GM18526 (cell line): Measurements from ENCODE around the gene SDHAF2.

Experiments used
- POLR2A ChIP-seq: IDR thresholded peaks from 3 replicates; pipeline ENCODE4 v1.6.1; 2011; ENCODE audit not compliant: insufficient read length; ENCODE audit errors: extremely low read depth

The SDHAF2 gene

DNA sequence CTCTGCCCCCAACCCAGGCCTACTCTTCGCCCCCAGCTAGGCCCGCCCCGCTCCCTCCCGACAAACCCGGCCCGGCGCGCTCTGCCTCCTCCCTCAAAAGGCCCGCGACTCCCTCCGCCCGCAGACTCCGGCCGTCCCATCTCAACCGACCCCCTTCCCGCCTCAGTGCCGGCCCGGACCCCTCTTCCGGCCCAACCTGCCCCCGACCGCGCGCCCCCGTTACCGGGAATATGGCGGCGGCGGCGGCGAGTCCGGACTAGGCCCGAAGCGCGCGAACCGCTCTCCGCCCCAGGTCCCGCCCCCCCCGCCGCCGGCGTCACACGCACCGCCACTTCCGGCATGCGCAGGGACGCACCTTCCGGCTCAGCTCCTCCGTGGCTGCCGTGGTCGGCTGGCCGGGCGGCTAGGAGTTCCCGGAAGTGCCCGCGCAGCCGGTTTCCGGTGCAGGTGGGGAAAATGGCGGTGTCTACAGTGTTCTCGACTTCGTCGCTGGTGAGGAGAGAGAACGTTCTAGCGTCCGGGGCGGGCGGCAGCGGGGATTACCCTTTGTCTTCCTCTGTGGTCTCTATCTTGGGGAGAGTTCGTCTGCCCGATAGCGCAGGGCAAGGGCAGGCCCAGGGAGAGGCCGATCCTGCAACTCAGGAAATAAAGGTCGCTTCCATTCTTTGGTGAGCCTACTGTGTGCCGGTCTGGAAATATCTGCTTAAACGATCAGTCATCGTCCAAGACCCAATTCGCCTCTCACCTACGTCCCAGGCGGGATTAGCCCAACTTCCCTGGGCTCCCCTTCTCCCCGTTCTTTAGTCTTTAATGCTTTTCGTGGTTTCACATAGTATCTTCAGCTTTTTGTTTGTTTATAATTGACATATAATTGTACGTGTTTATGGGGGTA, at the start of gene SDHAF2, which contains the start of gene CPSF7:
Gene SDHAF2 (plus strand): TSS at position 434 of the 892 bp plus-strand sequence. CDS start 23 bp downstream, at position 457.
Gene CPSF7 (minus strand): TSS at position 285 of the 892 bp plus-strand sequence. CDS start 740 bp downstream, outside the sequence.
- TF ChIP-seq POLR2A, result peak; percentile 85

GRCh38 chr11:61380884-61381283, 49.0 kb upstream of the SDHAF2 start:
- no peak for TF ChIP-seq POLR2A

- no peak for TF ChIP-seq POLR2A
These were observed 45.4 kb upstream of the SDHAF2 start for GRCh38 chr11:61384271-61385242.

DNA sequence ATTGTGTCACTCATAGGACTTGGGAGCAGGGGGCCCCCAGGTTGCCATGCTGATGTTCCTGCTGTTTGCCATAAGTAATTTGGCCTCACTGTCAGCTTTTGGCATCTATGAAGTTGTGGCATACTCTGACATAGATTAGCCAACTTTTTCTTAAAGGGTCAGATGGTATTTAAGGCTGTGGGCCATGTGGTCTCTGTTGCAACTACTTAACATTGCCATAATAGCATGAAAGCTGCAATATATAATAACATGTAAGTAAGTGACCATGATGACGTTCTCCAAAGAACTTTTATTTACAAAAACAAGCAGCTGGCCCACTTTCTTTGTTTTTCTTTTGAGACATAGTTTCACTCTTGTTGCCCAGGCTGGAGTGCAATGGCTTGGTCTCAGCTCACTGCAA, 39.8 kb upstream of the SDHAF2 start:
- TF ChIP-seq POLR2A, result no peak

DNA sequence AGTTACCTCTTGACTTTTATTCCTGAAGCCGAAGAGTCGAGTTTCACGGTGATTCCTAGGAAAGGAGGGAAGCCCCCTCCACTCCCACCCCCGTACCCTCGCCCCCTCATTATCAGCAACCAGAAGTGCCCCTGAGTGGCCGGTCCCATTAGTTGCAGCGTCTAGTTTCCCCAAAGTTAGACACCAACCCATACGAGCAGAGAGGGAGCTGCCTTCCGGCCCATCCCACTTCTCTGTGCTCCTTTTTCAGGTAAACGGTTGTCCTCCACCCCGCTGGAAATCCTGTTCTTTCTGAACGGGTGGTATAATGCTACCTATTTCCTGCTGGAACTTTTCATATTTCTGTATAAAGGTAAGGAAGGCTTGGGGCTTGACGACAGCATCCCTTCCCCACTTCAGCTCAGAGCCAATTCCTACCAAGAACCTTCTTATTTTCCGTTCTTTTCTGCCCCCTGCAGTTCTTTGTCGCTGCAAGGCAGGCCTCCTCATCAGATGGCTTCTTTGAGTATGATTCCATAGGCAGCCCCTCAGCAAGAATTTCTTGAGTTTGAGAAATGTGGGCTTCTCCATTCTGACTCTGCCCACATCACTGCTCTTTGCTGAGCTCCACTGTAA, 36.8 kb upstream of the SDHAF2 start:
- no peak for TF ChIP-seq POLR2A

- TF ChIP-seq POLR2A, result no peak
These were observed 28.8 kb upstream of the SDHAF2 start for GRCh38 chr11:61401173-61401572.

GRCh38 chr11:61401573-61401972, 28.4 kb upstream of the SDHAF2 start:
- TF ChIP-seq POLR2A, result no peak

- TF ChIP-seq POLR2A, result no peak
These were observed 26.3 kb upstream of the SDHAF2 start for GRCh38 chr11:61403658-61404057.

DNA sequence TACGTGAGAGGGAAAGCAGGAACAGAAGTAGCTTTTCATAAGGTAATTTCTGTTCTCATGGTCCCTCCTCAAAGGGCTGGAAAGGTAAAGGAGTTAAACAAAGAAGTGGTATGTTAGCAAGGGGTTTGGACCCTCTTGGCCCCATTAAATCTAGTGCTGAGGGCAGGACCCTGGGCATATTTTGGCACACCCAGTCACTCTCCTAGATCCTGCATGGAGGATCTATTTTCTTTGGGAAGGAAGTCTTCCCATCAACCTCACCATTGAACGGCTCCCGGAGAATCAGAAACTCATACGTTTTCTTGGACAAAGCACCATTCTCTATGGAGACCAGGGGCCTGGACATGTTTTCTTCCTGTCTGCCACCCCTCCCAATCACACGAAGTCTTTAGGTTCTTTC, 25.8 kb upstream of the SDHAF2 start:
- TF ChIP-seq POLR2A, result no peak

DNA sequence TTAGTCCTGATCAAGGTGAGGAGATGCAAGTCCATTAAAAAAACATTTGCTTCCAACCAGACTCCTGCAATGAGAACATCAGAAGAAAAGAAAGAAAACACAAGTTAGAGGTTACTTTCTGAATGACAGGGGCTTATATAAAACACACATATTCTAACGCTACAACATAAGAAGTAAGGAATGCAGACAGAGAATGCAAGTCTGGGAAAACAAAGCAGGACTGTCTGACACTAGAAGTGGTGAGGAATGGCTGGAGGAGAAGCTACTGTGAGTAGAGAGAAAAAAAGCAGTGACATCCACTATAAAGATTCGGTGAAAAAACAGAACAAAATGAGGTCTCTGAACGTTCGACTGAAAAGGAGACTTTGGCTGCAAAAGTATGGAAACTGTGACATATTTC, 25.3 kb upstream of the SDHAF2 start:
- no peak for TF ChIP-seq POLR2A

- no peak for TF ChIP-seq POLR2A
These were observed 23.9 kb upstream of the SDHAF2 start for GRCh38 chr11:61406067-61406466.

- TF ChIP-seq POLR2A, result no peak
These were observed 22.8 kb upstream of the SDHAF2 start for GRCh38 chr11:61406991-61407728.

- no peak for TF ChIP-seq POLR2A
These were observed 18.3 kb upstream of the SDHAF2 start for GRCh38 chr11:61411589-61411988.

DNA sequence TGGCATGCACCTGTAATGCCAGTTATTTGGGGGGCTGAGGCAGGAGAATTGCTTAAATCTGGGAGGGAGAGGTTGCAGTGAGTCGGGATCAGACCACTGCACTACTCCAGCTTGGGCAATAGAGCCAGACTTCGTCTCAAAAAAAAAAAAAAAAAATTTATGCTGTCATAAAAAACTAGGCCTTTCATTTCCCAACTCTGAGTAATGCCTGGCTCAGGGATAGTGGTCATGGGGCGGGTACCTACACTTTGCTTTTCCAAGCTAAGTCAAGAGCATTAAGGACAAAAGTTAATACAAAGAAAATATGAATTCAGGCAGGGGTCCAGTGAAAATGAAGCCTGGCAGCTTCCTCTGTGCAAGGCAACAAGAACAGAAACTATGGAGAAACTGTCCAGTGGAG, 16.4 kb upstream of the SDHAF2 start:
- TF ChIP-seq POLR2A, result no peak
